ENCODE results near the gene TAS2R40.
"Not testable (repeated sequence)": the region's sequence is repeated elsewhere in the genome, so short reads cannot be mapped to it uniquely, and the experiment has no call there.

TAS2R40 gene

DNA sequence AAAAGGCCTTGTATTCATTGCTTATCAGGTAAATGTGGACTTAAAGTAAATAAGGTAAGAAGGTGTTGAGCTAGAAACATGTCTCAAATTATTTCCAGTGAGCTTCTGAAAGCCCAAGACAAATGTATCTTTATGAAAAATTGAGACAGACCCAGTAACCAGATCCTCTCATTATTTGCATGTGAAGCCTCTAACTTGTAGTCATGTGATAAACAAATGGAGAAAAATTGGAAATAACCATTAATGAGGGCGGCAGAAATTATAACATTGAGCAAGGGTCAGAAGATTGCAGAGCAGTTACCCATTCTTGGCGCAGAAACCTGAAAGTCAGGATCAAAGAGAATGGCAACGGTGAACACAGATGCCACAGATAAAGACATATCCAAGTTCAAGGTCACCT is at the start of gene TAS2R40:
Gene TAS2R40 (plus strand): TSS at position 301 of the 400 bp plus-strand sequence. CDS start 42 bp downstream, at position 343.
- DNase-seq (ENCODE audit: low spot score) = no peak

DNA sequence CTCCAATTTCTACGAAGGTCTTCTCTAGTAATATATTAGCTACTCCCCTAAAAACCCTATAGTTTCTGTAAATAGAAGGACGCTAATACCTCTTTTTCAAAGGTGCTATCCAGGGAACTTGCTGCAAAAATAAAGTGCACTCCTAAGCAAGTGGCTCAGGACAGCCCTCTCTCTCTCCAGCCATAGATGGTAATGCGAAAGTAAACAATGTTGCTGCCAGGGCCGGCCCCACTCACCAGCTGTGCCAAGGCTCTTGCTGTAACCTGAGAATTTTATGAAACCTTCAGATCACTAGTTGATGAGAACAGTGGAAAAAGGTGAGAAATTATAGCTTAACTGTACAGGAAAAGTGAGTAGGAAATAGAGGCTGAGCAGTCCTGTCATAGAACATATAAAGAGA is 49.5 kb upstream of the TAS2R40 start:
- no peak for DNase-seq (ENCODE audit: low spot score)

DNA sequence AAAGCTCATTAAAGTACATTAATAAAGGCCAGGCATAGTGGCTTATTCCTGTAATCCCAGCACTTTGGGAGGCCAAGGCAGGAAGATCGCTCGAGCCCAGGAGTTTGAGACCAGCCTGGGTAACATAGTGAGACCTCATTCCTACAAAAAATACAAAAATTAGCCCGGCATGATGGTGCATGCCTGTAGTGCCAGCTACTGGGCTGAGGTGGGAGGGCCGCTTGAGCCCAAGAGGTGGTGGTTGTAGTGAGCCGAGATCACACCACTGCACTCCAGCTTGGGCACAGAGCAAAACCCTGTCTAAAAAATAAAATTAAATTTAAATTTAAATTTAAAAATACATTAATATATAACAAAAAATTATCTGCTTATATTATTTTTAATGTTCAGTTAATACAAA is 45.7 kb upstream of the TAS2R40 start:
- DNase-seq (ENCODE audit: low spot score) = no peak

DNA sequence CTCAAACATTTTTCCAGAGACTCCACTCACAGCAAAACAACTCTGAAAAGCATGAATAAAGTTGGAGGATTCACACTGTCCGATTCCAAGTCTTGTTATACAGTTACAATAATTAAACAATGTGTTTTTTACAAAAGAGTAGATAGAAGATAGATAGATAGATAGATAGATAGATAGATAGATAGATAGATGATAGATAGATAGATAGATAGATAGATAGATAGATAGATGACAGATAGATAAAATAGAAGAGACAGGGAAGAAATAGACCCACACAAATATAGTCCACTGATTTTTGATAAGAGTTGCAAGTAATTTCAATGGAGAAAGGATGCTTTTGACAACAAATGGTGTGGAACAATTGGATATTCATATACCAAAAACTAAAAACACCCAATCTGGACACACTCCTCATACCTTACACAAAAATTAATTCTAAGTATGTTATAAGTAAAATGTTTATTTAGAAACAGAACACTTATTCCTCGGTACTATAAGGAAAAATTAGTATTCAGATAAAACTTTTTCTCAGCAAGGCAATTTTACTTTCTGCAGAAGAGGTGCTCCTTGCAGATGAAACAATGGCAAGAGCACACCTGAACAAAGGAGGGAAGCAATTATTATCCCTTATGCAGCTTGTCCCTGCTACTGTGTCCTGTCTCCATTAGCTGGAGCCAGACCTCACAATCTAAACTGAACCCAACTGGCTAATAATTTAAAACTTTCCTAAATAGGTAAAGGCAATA is 44.3 kb upstream of the TAS2R40 start:
- no peak for DNase-seq (ENCODE audit: low spot score)

DNA sequence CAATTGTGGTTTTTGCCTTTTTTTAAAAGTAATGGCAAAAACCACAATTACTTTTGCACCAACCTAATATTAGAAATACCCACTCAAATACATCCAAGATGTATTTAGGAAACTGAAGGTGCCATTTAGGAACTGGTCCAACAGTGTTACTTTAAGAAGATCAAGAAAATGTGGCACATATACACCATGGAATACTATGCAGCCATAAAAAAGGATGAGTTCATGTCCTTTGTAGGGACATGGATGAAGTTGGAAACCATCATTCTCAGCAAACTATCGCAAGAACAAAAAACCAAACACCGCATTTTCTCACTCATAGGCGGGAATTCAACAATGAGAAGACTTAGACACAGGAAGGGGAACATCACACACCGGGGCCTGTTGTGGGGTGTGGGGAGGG is 41.1 kb upstream of the TAS2R40 start:
- DNase-seq (ENCODE audit: low spot score) = not testable (repeated sequence)

DNA sequence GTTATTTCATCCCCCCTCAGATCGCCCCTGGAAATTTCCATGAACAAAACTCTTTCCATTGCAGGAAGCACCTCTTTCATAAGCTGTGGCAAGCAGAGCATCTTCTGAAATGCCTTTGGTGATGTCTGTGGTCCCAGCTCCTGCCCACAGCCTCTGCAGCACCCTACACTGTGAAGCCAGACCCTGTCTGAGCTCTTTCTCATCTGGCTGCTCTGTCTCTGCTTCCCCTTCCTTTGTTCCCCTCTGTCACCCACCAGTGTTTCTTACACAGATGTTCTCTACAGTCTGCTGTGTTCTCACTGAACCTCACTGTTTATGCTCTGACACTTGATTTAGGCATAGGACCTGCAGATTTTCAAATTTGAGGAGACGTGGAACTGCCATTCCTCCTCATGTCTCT is 40.5 kb upstream of the TAS2R40 start:
- no peak for DNase-seq (ENCODE audit: low spot score)

DNA sequence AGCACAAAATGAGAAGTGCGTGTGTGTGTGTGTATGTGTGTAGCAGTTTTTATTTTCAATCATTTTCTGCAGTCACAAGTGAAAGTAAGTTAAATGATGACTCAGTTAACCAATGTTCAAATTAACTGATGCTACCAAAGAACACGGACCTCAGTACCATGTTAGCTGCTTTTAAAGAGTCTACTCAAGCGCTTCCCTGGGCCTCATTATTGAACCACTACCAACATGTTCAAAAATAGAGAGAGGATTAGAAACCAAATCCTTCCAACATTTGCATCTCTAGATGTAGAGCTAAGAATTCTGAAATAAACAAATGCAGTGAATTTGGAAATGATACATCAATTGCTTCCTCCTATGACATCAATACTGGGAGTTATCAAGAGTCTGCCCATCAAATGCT is 38.8 kb upstream of the TAS2R40 start, which contains the start of gene TAS2R39:
Gene TAS2R39 (plus strand): TSS at position 396 of the 400 bp plus-strand sequence. CDS start 0 bp downstream, at position 396.
- DNase-seq (ENCODE audit: low spot score) = no peak

DNA sequence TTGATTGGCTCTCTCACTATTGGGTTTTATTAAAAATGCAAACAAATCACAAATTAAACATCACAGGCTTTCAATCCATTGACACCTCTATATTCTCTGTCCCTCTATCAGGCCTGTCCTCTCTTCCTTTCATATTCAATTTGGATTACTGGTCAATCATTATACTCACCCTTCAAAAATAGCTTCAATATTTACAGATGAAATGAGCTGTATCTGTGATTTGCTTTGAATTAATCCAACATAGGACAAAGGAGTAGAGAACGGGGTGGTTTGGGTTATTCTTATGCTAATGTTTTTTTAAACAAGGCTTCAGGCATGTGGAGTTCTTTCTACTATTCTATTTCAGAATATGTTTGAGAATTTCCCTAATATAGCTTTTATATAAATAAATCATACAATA is 36.3 kb upstream of the TAS2R40 start:
- DNase-seq (ENCODE audit: low spot score) = no peak

DNA sequence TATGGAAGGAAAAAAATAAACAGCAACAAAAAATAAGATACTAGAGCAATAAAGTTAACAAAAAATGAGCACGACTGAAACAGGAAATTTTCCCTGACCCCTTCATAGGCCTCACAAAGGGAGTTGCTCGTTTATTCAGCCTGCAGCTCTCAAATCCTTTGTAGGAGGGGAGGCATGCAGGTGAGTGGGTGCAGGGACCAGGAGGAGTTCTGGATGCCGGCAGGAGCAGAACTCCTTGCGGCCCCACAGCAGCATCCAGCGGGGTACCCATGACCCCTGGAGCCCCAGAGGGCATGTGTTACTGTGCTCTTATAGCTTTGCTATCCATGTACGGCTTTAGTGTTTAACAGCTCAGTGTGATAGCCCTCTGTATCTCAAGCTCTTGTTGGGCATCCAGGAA is 32.8 kb upstream of the TAS2R40 start:
- no peak for DNase-seq (ENCODE audit: low spot score)

DNA sequence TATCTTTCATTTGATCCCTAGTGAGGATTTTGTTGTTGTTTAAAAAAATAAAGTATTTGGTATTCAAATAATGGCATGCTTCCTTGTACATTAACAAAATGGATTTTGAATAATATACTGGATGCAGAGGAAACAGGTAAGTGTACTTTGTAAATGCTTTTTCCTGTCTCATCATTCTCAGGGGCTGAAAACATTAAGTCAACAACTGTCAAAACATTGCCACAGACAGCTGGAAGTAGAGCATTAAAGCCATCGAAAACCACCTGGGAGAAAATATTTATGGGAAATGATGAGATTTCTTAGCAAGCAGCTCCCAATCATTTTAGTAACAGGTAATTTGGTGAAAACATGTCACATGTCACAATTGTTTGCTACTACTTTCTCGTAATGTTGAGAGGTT is 28.0 kb upstream of the TAS2R40 start:
- no peak for DNase-seq (ENCODE audit: low spot score)

DNA sequence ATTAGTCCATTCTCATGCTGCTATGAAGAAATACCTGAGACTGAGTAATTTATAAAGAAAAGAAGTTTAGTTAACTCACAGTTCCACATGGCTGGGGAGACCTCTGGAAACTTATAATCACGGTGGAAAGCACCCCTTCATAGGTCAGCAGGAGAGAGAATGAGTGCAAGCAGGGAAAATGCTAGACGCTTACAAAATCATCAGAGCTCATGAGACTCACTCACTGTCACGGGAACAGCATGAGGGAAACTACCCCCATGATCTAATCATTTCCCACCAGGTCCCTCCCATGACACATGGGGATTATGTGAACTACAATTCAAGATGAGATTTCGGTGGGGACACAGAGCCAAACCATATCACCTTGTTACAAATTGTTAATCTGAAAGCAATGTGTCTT is 22.8 kb upstream of the TAS2R40 start:
- DNase-seq (ENCODE audit: low spot score) = no peak

DNA sequence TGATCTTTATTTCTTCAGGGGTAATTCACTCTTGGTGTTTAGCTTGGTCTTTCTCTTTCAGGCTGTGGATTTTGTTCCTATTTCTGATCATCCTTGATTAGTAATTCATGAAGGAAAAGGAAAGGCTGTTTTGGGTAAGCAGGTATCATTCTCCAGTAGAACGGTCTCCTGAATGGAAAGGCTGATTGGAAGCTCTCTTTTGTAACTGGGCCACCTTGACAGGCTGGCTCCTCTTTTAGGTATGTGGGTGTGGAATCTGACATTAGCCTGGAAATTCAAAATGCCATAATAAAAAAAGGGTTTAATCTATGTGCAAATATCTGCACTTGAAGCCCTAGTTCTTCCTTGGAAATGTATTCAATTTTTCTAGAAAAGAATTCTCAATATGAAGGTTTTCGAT is 19.7 kb upstream of the TAS2R40 start:
- DNase-seq (ENCODE audit: low spot score) = no peak

DNA sequence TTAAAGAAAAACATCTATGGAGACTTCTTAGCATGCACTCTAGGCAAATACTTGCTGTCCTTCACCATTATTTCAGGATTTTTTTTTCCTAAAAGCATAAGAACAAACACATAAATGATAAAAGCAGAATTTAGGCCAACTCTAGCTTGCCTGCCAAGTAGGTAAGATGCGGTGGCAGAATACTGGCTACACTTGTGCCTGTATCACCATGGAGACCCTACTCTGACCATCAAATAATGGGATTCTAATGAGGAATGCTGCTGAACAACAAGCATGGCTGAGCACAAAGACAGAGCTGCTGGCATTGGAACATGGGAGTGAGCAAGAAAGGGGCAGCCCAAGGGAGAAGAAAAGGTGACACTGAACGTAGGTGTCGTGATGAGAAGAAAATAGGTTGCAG is 18.5 kb upstream of the TAS2R40 start:
- DNase-seq (ENCODE audit: low spot score) = no peak

DNA sequence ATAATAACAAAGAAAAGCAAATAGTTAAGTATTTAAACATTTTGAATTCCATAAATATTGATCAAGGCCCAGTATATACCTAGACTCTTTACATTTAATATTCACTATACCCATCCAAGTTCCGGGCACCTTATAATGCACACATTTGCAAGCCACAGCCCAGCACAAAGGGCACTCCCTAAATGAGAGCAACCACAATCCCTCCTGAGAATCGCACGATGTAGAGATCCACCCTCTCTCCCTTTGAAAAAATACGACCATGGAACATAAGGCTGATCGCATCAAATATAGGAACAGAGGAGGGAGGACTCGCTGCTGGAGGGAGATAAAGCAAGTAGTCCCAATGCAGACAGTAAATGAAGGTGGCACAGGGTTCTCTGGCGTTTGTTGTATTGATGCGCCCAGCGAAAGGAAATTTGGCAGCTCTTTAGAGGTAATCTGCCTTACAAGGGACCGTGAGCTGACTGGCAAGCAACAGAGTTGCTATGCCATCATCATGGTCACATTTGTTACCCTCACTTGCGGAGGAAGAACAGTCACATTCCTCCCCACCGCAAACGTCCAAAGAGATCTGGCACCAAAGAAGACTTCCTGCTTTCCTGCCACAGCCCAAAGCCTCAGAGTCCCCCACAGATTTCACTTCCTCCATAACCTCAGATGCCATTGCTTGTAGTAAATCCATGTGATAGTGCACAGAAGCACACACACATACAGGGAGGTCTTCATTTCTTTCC is 16.1 kb upstream of the TAS2R40 start:
- no peak for DNase-seq (ENCODE audit: low spot score)

DNA sequence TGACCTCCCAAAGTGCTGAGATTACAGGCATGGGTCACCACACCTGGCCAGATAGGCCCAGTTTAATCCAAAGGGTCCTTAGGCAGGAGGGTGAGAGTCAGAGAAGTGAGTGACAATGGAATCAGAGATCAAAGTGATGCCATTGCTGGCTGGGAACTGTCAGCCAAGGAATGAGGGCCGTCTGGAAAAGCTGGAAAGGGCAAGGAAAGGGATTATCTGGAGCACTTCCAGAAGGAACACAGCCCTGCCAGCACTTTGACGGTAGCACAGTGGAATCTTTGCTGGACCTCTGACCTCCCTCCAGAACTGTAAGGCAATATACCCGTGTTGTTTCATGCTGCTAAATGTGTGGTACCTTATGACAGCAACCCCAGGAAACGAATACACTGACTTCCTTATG is 11.3 kb upstream of the TAS2R40 start:
- no peak for DNase-seq (ENCODE audit: low spot score)

DNA sequence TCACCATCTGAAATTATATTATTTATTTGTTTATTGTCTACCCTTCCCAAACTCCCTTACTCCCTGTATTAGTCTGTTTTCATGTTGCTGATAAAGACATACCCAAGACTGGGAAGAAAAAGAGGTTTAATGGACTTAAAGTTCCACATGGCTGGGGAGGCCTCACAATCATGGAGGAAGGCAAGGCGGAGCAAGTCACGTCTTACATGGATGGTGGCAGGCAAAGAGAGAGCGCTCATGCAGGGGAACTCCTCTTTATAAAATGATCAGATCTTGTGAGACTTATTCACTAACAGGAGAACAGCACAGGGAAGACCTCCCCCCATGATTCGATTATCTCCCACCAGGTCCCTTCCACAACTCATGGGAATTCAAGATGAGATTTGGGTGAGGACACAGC is 8.4 kb upstream of the TAS2R40 start:
- not testable (repeated sequence) for DNase-seq (ENCODE audit: low spot score)

DNA sequence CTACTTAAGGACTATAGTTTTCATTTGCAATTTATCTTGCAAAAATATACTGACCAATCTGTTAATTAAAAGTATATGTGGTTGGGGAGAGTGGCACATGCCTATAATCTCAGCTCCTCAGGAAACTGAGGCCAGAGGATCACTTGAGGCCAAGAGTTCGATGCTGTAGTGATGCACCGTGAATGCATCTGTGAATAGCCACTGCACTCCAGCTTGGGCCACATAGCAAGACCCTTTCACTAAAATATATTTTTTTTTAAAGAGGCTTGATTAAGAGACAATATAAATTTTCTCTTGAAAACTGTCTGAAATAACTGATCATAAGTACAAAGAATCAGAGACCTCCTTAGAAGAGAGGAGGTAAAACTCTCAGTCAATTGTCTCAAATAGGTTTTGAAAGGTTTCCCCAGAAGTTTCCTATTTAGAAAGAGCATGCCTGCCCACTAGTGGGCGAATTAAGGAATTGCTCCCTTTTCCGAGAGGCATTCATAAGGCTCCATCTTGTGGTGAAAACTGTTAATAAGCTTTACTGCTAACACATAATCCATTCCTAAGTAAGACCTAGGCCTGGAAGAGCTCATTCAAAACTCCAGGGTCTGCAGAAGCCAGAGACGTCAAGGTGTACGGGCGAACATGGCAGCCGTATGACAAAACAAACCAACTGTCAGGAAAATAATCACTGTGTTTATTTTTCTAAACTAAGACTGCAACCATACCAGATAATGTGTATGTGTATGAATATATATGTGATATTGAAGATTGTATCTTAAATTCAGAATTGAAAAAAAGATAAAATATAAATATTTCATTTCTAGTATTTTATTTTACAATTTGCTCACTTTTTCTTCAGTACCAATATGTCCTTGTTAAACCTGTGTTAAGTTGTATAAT is 6.8 kb upstream of the TAS2R40 start:
- DNase-seq (ENCODE audit: low spot score) = peak; percentile 83

DNA sequence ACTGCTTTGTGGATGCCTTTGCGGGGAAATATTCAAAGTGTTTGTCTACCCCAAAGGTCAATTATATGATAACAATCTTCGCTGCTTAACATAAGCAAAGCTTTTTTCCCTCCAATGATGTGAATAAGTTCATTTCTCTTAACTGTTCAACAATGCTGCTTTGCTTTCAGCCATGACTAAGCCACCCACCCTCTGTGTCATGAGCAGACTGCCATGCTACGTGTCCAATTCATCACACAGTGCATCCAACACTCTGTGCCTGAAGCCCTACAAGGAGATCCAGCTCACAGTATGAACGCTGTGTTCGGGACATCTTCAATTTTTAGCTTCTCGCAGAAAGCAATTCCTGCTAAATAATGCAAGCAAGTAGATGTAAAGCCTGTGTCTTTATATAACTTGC is 5.7 kb upstream of the TAS2R40 start:
- no peak for DNase-seq (ENCODE audit: low spot score)

DNA sequence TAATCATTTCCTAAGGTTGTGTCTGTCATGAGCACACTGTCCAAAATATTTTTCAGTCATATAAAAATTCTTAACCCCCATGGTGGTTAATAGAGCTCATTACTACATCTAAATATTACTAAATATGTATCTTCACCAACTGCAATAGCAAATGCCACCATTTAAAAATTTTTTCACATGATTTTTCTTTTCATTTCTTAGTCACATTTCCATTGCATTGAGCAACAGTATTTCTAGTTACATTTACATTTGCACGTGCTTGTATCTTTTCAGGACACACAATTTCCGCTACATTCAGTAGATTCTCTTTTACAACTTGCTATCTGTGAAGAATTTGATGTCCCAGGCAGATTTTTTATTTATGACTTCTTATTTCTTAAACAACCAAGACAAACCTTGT is 5.2 kb upstream of the TAS2R40 start:
- no peak for DNase-seq (ENCODE audit: low spot score)

DNA sequence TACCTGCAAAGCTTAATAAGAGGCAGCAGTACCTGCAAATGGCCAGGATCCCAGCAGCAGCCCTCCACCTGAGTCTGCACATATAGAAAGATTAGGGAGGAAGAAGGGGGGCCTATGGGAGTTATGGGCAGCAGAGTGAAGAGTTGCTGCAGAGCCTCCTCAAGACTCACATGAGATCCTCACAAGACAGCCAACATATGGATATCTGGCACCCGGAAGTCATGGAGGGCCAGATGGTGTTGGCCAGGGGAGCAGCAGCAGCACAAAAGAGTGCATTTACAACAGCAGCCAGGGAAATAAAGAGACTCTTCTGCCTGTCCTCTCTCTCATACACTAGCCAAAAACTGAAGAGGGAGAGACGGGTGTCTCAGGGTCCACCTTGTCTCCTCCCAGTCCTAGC is 4.0 kb upstream of the TAS2R40 start:
- DNase-seq (ENCODE audit: low spot score) = no peak

DNA sequence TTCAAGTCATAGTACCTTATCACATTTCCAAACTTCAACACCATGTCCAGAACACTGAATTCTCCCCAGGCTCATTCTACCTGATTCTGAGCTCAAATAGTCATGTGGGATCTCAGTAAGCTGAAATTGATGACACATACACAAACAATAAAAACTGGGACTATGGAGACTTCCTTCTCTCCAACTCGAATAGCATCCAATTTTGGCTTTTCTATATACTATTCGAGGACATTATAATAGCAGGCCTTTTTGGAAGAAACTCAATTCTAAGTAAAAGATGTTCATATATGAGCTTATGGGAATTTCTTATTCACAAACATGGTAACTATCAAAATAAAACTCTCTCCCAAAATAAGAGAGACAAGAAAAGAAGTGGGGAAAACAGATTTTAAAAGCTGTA is 551 bp upstream of the TAS2R40 start:
- DNase-seq (ENCODE audit: low spot score) = no peak

DNA sequence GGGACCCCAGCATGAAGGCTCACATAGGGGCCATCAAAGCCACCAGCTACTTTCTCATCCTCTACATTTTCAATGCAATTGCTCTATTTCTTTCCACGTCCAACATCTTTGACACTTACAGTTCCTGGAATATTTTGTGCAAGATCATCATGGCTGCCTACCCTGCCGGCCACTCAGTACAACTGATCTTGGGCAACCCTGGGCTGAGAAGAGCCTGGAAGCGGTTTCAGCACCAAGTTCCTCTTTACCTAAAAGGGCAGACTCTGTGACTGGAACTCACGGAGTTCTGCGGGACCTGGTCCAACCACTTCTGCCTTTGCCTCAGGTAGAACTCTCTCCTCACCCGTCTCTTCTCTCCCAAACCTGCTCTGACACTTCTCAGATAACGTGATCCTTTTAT is 945 bp downstream of the TAS2R40 start:
- DNase-seq (ENCODE audit: low spot score) = no peak

DNA sequence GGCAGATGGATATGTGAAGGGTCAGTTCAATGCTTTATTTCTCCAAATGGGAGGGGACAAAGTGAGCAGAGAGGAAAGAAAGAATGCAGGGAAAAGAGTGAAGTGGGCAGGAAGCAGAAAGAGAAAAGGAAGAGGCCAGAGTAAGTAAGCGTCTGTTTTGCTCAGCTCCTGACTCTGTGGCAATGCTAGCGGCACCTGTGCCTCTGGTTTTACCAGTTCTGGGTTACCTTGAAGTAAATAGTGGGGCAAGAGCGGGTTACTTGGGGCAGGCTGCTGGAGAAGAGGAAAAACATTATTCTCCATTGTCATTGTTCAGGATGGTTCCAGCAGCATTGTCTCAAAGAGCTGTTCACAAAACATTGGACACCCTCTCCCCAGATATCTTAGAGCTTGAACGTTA is 1.9 kb downstream of the TAS2R40 start:
- no peak for DNase-seq (ENCODE audit: low spot score)
